ENCODE results near the gene CFAP97.
A peak's percentile ranks its signal among the peaks of the same experiment; 100 is the strongest.
"Not testable (repeated sequence)": the region's sequence is repeated elsewhere in the genome, so short reads cannot be mapped to it uniquely, and the experiment has no call there.

CFAP97 gene

GRCh38 chr4:185203486-185204237 lies at the start of gene CFAP97:
CFAP97 (minus strand) TSS chr4:185204000; CDS start chr4:185191196, 12,804 bp downstream.
- DNase-seq = peak; percentile 73 to 98 (median 87)

GRCh38 chr4:185249105-185249504 lies 45.3 kb upstream of the CFAP97 start:
- intact Hi-C loops (cut with DNase I) = no loop called here

More at GRCh38 chr4:185203486-185204237, at the start of gene CFAP97:
- intact Hi-C loops (cut with DNase I) = loop anchor here (5.0 to 10.0 kb wide), 3 partner anchors 61 to 221 kb away; partner anchors contain the start of genes ANKRD37, LRP2BP, SLC25A4 and UFSP2

GRCh38 chr4:185248393-185249039 lies 44.7 kb upstream of the CFAP97 start:
- no peak for DNase-seq
- intact Hi-C loops (cut with DNase I) = no loop called here

More at GRCh38 chr4:185249105-185249504, 45.3 kb upstream of the CFAP97 start:
- DNase-seq = no peak

- no peak for DNase-seq
- intact Hi-C loops (cut with DNase I) = no loop called here
Measured at GRCh38 chr4:185247151-185247550, 43.4 kb upstream of the CFAP97 start.

- intact Hi-C loops (cut with DNase I) = no loop called here
- DNase-seq = no peak
Measured at GRCh38 chr4:185246453-185246852, 42.7 kb upstream of the CFAP97 start.

- no peak for DNase-seq
- intact Hi-C loops (cut with DNase I) = no loop called here
Measured at GRCh38 chr4:185244763-185245162, 41.0 kb upstream of the CFAP97 start.

- DNase-seq = no peak
- intact Hi-C loops (cut with DNase I) = no loop called here
Measured at GRCh38 chr4:185243879-185244278, 40.1 kb upstream of the CFAP97 start.

GRCh38 chr4:185242749-185243533 lies 39.1 kb upstream of the CFAP97 start:
- no peak for DNase-seq
- intact Hi-C loops (cut with DNase I) = no loop called here

GRCh38 chr4:185240486-185240885 lies 36.7 kb upstream of the CFAP97 start:
- DNase-seq; intact Hi-C loops (cut with DNase I): not testable (repeated sequence)

- no peak for DNase-seq
Measured at GRCh38 chr4:185238750-185239149, 35.0 kb upstream of the CFAP97 start.

GRCh38 chr4:185238215-185238681 lies 34.4 kb upstream of the CFAP97 start:
- intact Hi-C loops (cut with DNase I) = no loop called here
- DNase-seq = no peak

More at GRCh38 chr4:185238750-185239149, 35.0 kb upstream of the CFAP97 start:
- intact Hi-C loops (cut with DNase I) = no loop called here

GRCh38 chr4:185237175-185237574 lies 33.4 kb upstream of the CFAP97 start:
- intact Hi-C loops (cut with DNase I) = no loop called here
- DNase-seq = no peak

GRCh38 chr4:185235843-185236503 lies 32.2 kb upstream of the CFAP97 start:
- DNase-seq = no peak
- intact Hi-C loops (cut with DNase I) = no loop called here

- intact Hi-C loops (cut with DNase I) = no loop called here
- DNase-seq = no peak
Measured at GRCh38 chr4:185235119-185235842, 31.5 kb upstream of the CFAP97 start.

- intact Hi-C loops (cut with DNase I) = no loop called here
- DNase-seq = no peak
Measured at GRCh38 chr4:185232370-185232769, 28.6 kb upstream of the CFAP97 start.

GRCh38 chr4:185229021-185229818 lies 25.4 kb upstream of the CFAP97 start:
- intact Hi-C loops (cut with DNase I) = no loop called here
- DNase-seq = peak in 1 of 10 donors; percentile 65

GRCh38 chr4:185227713-185228278 lies 24.0 kb upstream of the CFAP97 start:
- DNase-seq = peak in 1 of 10 donors; percentile 51
- intact Hi-C loops (cut with DNase I) = no loop called here

GRCh38 chr4:185227131-185227551 lies 23.3 kb upstream of the CFAP97 start:
- no peak for DNase-seq
- intact Hi-C loops (cut with DNase I) = no loop called here
